HEK293T (cell line): ENCODE data around the gene ARMC8.

ENCODE experiments used
- ARNT ChIP-seq: fragments of 450-650 bp; IDR thresholded peaks from 2 replicates; pipeline ENCODE4 v1.6.1; 2017; ENCODE audit warnings: mild to moderate bottlenecking
- BHLHE40 ChIP-seq: fragments of 450-650 bp; IDR thresholded peaks from 2 replicates; pipeline ENCODE4 v1.6.1; 2016; ENCODE audit warnings: mild to moderate bottlenecking, moderate library complexity, borderline replicate concordance
- FOXA1 ChIP-seq: fragments of 450-650 bp; IDR thresholded peaks from 2 replicates; pipeline ENCODE4 v1.6.1; 2016; ENCODE audit warnings: mild to moderate bottlenecking
- FOXK2 ChIP-seq: fragments of 450-650 bp; IDR thresholded peaks from 2 replicates; pipeline ENCODE4 v1.6.1; 2016; ENCODE audit warnings: mild to moderate bottlenecking
- FOXM1 ChIP-seq: fragments of 450-650 bp; IDR thresholded peaks from 2 replicates; pipeline ENCODE4 v1.6.1; 2017; ENCODE audit warnings: mild to moderate bottlenecking, borderline replicate concordance
- HDGF ChIP-seq: fragments of 450-650 bp; IDR thresholded peaks from 2 replicates; pipeline ENCODE4 v1.6.1; 2017; ENCODE audit warnings: antibody characterized with exemption, borderline replicate concordance
- NFRKB ChIP-seq: fragments of 450-650 bp; IDR thresholded peaks from 2 replicates; pipeline ENCODE4 v1.6.1; 2016; ENCODE audit warnings: mild to moderate bottlenecking, moderate library complexity
- SP1 ChIP-seq: fragments of 450-650 bp; IDR thresholded peaks from 2 replicates; pipeline ENCODE4 v1.6.1; 2017
- ZNF384 ChIP-seq: fragments of 450-650 bp; IDR thresholded peaks from 2 replicates; pipeline ENCODE4 v1.6.1; 2016

GRCh38 chr3:138139691-138140090, 47.4 kb upstream of the ARMC8 start:
- TF ChIP-seq ARNT: no peak
- no peak for TF ChIP-seq HDGF
- no peak for TF ChIP-seq FOXA1
- TF ChIP-seq BHLHE40: no peak
- no peak for TF ChIP-seq FOXK2
- TF ChIP-seq SP1: no peak
- TF ChIP-seq ZNF384: no peak
- TF ChIP-seq NFRKB: no peak
- no peak for TF ChIP-seq FOXM1
